D721Med (cell line): ENCODE results near the gene MYH15.

ENCODE experiments used
- DNase-seq: peaks from one replicate; pipeline ENCODE4 v3.0.0; 2011; ENCODE audit warnings: low spot score; ENCODE audit not compliant: insufficient read length
- FAIRE-seq: peaks from 2 replicates; lab custom pipeline; 2011; peaks lifted over from hg19 to GRCh38; lab: Jason Lieb, UNC
- TF ChIP-seq, protein P1 (sequence below): IDR thresholded peaks from 2 replicates; pipeline ENCODE4 v1.5.1; 2012; ENCODE audit warnings: mild to moderate bottlenecking, control low read depth; ENCODE audit not compliant: insufficient read depth; ENCODE audit errors: missing control alignments

Gene MYH15

GRCh38 chr3:108489776-108490175, 20.6 kb downstream of the MYH15 start:
- DNase-seq (no peak), FAIRE-seq (peak; percentile 95)
- TF ChIP-seq, protein P1, sequence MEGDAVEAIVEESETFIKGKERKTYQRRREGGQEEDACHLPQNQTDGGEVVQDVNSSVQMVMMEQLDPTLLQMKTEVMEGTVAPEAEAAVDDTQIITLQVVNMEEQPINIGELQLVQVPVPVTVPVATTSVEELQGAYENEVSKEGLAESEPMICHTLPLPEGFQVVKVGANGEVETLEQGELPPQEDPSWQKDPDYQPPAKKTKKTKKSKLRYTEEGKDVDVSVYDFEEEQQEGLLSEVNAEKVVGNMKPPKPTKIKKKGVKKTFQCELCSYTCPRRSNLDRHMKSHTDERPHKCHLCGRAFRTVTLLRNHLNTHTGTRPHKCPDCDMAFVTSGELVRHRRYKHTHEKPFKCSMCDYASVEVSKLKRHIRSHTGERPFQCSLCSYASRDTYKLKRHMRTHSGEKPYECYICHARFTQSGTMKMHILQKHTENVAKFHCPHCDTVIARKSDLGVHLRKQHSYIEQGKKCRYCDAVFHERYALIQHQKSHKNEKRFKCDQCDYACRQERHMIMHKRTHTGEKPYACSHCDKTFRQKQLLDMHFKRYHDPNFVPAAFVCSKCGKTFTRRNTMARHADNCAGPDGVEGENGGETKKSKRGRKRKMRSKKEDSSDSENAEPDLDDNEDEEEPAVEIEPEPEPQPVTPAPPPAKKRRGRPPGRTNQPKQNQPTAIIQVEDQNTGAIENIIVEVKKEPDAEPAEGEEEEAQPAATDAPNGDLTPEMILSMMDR: peak; percentile 78

- DNase-seq: no peak
- TF ChIP-seq, protein P1: no peak
- peak; percentile 63 for FAIRE-seq
Observed at GRCh38 chr3:108488631-108489030, 21.8 kb downstream of the MYH15 start.

- DNase-seq (no peak), FAIRE-seq (no peak)
- TF ChIP-seq, protein P1: no peak
Observed at GRCh38 chr3:108487439-108487838, 23.0 kb downstream of the MYH15 start.

GRCh38 chr3:108486941-108487340, 23.5 kb downstream of the MYH15 start:
- peak; percentile 81 for FAIRE-seq
- TF ChIP-seq, protein P1: no peak
- DNase-seq: no peak

DNA sequence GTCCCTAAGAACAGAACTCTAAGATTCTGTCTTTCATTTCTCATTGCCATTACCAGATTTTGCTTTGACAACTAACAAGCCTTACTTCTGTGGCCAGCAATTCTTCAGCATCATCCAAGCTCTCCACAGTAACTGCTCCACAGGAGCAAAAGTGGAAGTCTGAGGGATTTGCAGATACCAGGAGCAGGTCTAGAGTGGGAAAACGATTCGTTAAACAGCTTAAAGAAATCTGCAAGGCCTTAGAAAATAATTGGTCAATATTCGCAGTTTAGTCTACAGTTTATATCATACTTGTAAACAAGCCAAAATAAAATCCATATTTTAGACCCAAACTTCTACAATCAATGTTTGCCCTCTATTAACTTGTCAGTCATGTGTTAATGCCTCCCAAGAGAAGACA, 24.1 kb downstream of the MYH15 start:
- TF ChIP-seq, protein P1: no peak
- DNase-seq: no peak

GRCh38 chr3:108485146-108485545, 25.2 kb downstream of the MYH15 start:
- FAIRE-seq (peak; percentile 16), DNase-seq (no peak)
- TF ChIP-seq, protein P1: no peak

More for the DNA sequence above, 24.1 kb downstream of the MYH15 start:
- FAIRE-seq: no peak

GRCh38 chr3:108479224-108479623, 31.2 kb downstream of the MYH15 start:
- TF ChIP-seq, protein P1: no peak
- FAIRE-seq: no peak
- no peak for DNase-seq
